GM12874 (cell line): ENCODE measurements around the gene DYNLRB1.
A peak's percentile ranks its signal among the peaks of the same experiment; 100 is the strongest.

Experiments
- CTCF ChIP-seq: IDR thresholded peaks from 2 replicates; pipeline ENCODE4 v1.5.1; 2011; ENCODE audit warnings: low read depth, mild to moderate bottlenecking, control low read depth, low read length, moderate library complexity; ENCODE audit not compliant: insufficient read depth

Gene DYNLRB1

GRCh38 chr20:34560141-34560523, 43.9 kb downstream of the DYNLRB1 start:
- no peak for TF ChIP-seq CTCF

GRCh38 chr20:34560614-34561013, 44.4 kb downstream of the DYNLRB1 start:
- no peak for TF ChIP-seq CTCF

GRCh38 chr20:34561661-34562060, 45.4 kb downstream of the DYNLRB1 start:
- no peak for TF ChIP-seq CTCF

- peak; percentile 57 for TF ChIP-seq CTCF
Observed at GRCh38 chr20:34562641-34563040, 46.4 kb downstream of the DYNLRB1 start.

- no peak for TF ChIP-seq CTCF
Observed at GRCh38 chr20:34564833-34565232, 48.6 kb downstream of the DYNLRB1 start.

GRCh38 chr20:34566978-34567891, 51.0 kb downstream of the DYNLRB1 start:
- TF ChIP-seq CTCF, result no peak

- TF ChIP-seq CTCF, result no peak
Observed at GRCh38 chr20:34567892-34568865, 52.0 kb downstream of the DYNLRB1 start.
